Measurements from ENCODE around the gene LIN9.
A peak's percentile ranks its signal among the peaks of the same experiment; 100 is the strongest.
"Not testable (repeated sequence)": the region's sequence is repeated elsewhere in the genome, so short reads cannot be mapped to it uniquely, and the experiment has no call there.

The LIN9 gene

GRCh38 chr1:226308723-226309397 lies at the start of gene LIN9:
LIN9 (minus strand) TSS chr1:226309164; CDS start chr1:226309139, 25 bp downstream.
- DNase-seq (peak; percentile 95), ATAC-seq (peak; percentile 91)

- no peak for ATAC-seq
- DNase-seq: no peak
These were observed 48.5 kb upstream of the LIN9 start for GRCh38 chr1:226357416-226357815.

GRCh38 chr1:226355669-226356551 lies 46.9 kb upstream of the LIN9 start:
- no peak for DNase-seq
- ATAC-seq: no peak

GRCh38 chr1:226355016-226355415 lies 46.1 kb upstream of the LIN9 start:
- no peak for DNase-seq
- no peak for ATAC-seq

- no peak for DNase-seq
- ATAC-seq: no peak
These were observed 44.9 kb upstream of the LIN9 start for GRCh38 chr1:226353698-226354525.

GRCh38 chr1:226351709-226352108 lies 42.7 kb upstream of the LIN9 start:
- no peak for DNase-seq
- ATAC-seq: no peak

GRCh38 chr1:226350519-226350865 lies 41.5 kb upstream of the LIN9 start:
- DNase-seq (no peak), ATAC-seq (no peak)

GRCh38 chr1:226349801-226350518 lies 41.0 kb upstream of the LIN9 start:
- DNase-seq (no peak), ATAC-seq (no peak)

GRCh38 chr1:226349081-226349480 lies 40.1 kb upstream of the LIN9 start:
- DNase-seq: no peak
- no peak for ATAC-seq

GRCh38 chr1:226344441-226345259 lies 35.7 kb upstream of the LIN9 start:
- DNase-seq (no peak), ATAC-seq (no peak)

GRCh38 chr1:226342656-226343055 lies 33.7 kb upstream of the LIN9 start:
- no peak for ATAC-seq
- DNase-seq: no peak

- ATAC-seq, DNase-seq: not testable (repeated sequence)
These were observed 31.1 kb upstream of the LIN9 start for GRCh38 chr1:226340111-226340510.

- DNase-seq: no peak
These were observed 28.4 kb upstream of the LIN9 start for GRCh38 chr1:226337276-226337875.

GRCh38 chr1:226335661-226336060 lies 26.7 kb upstream of the LIN9 start:
- ATAC-seq (no peak), DNase-seq (no peak)

More at GRCh38 chr1:226337276-226337875, 28.4 kb upstream of the LIN9 start:
- peak; percentile 52 for ATAC-seq

GRCh38 chr1:226332947-226333346 lies 24.0 kb upstream of the LIN9 start:
- DNase-seq (no peak), ATAC-seq (no peak)

GRCh38 chr1:226329237-226329636 lies 20.3 kb upstream of the LIN9 start:
- DNase-seq (no peak), ATAC-seq (no peak)

- DNase-seq (no peak), ATAC-seq (no peak)
These were observed 18.8 kb upstream of the LIN9 start for GRCh38 chr1:226327761-226328162.

GRCh38 chr1:226325178-226325577 lies 16.2 kb upstream of the LIN9 start:
- ATAC-seq (no peak), DNase-seq (no peak)

GRCh38 chr1:226324479-226324878 lies 15.5 kb upstream of the LIN9 start:
- ATAC-seq: no peak

GRCh38 chr1:226322986-226323385 lies 14.0 kb upstream of the LIN9 start:
- ATAC-seq (no peak), DNase-seq (no peak)

More at GRCh38 chr1:226324479-226324878, 15.5 kb upstream of the LIN9 start:
- no peak for DNase-seq

GRCh38 chr1:226320930-226321329 lies 12.0 kb upstream of the LIN9 start:
- no peak for ATAC-seq
- DNase-seq: no peak
